H9 (cell line): ENCODE measurements around the gene COG3. TPM values are rescaled to one million over a fixed set of nuclear protein-coding genes. Genes with fewer than 3 reads are reported as not detected.

Experiments used
- DNase-seq: peaks from one replicate; pipeline ENCODE4 v3.0.0-alpha.2; 2017
- H2AFZ ChIP-seq: one replicate; pipeline ENCODE4 v1.6.1; 2013; ENCODE audit warnings: mild to moderate bottlenecking, low read length, control low read depth, moderate library complexity
- H2AK5ac ChIP-seq: 2 replicates; pipeline ENCODE4 v1.6.1; 2013; ENCODE audit warnings: low read length, control low read depth, mixed read lengths; ENCODE audit not compliant: insufficient read length
- H2BK120ac ChIP-seq: one replicate; pipeline ENCODE4 v1.6.1; 2013; ENCODE audit warnings: low read depth, mild to moderate bottlenecking, low read length, control low read depth, inconsistent platforms; ENCODE audit not compliant: poor library complexity, severe bottlenecking
- H2BK12ac ChIP-seq: 2 replicates; pipeline ENCODE4 v1.6.1; 2013; ENCODE audit warnings: low read length, control low read depth, mixed read lengths, low read depth; ENCODE audit not compliant: insufficient read length
- H2BK15ac ChIP-seq: 2 replicates; pipeline ENCODE4 v1.6.1; 2013; ENCODE audit warnings: low read depth, low read length, control low read depth
- H2BK20ac ChIP-seq: one replicate; pipeline ENCODE4 v1.6.1; 2013; ENCODE audit warnings: low read depth, mild to moderate bottlenecking, low read length, control low read depth, inconsistent platforms; ENCODE audit not compliant: poor library complexity, severe bottlenecking
- H2BK5ac ChIP-seq: 2 replicates; pipeline ENCODE4 v1.6.1; 2013; ENCODE audit warnings: low read length, control low read depth, mixed read lengths; ENCODE audit not compliant: insufficient read length
- H3K14ac ChIP-seq: 2 replicates; pipeline ENCODE4 v1.6.1; 2013; ENCODE audit warnings: low read length, control low read depth; ENCODE audit not compliant: insufficient read depth
- H3K18ac ChIP-seq: 2 replicates; pipeline ENCODE4 v1.6.1; 2013; ENCODE audit warnings: low read depth, mild to moderate bottlenecking, mixed read lengths, low read length, control low read depth; ENCODE audit not compliant: insufficient read length
- H3K23ac ChIP-seq: 2 replicates; pipeline ENCODE4 v1.6.1; 2013; ENCODE audit warnings: low read length, control low read depth, mixed read lengths, low read depth; ENCODE audit not compliant: insufficient read length
- H3K23me2 ChIP-seq: 2 replicates; pipeline ENCODE4 v1.6.1; 2013; ENCODE audit warnings: low read depth, mild to moderate bottlenecking, mixed read lengths, low read length, control low read depth; ENCODE audit not compliant: insufficient read length, poor library complexity, severe bottlenecking
- H3K27ac ChIP-seq: 2 replicates; pipeline ENCODE4 v1.5.1; 2013; ENCODE audit warnings: low read length, control low read depth, mixed read lengths, low read depth; ENCODE audit not compliant: insufficient read length
- H3K27me3 ChIP-seq: 2 replicates; pipeline ENCODE4 v1.6.1; 2013; ENCODE audit warnings: low read length, control low read depth, inconsistent platforms; ENCODE audit not compliant: insufficient read depth
- H3K4ac ChIP-seq: 2 replicates; pipeline ENCODE4 v1.6.1; 2013; ENCODE audit warnings: low read depth, mild to moderate bottlenecking, control low read depth, inconsistent platforms, low read length, moderate library complexity
- H3K4me1 ChIP-seq: 2 replicates; pipeline ENCODE4 v1.6.1; 2013; ENCODE audit warnings: low read length, control low read depth, inconsistent platforms; ENCODE audit not compliant: insufficient read depth
- H3K4me2 ChIP-seq: 2 replicates; pipeline ENCODE4 v1.6.1; 2013; ENCODE audit warnings: low read length, control low read depth, mixed read lengths; ENCODE audit not compliant: insufficient read length, insufficient read depth
- H3K56ac ChIP-seq: 2 replicates; pipeline ENCODE4 v1.6.1; 2013; ENCODE audit warnings: low read depth, mild to moderate bottlenecking, mixed read lengths, low read length, control low read depth; ENCODE audit not compliant: insufficient read length
- H3K79me1 ChIP-seq: 2 replicates; pipeline ENCODE4 v1.6.1; 2013; ENCODE audit warnings: low read depth, mild to moderate bottlenecking, moderate library complexity, low read length, control low read depth, inconsistent platforms; ENCODE audit not compliant: insufficient read depth, poor library complexity, severe bottlenecking
- H3K79me2 ChIP-seq: 2 replicates; pipeline ENCODE4 v1.6.1; 2013; ENCODE audit warnings: low read length, control low read depth, inconsistent platforms; ENCODE audit not compliant: insufficient read depth
- H3K9ac ChIP-seq: 2 replicates; pipeline ENCODE4 v1.6.1; 2013; ENCODE audit warnings: low read length, control low read depth, mixed read lengths; ENCODE audit not compliant: insufficient read length; ENCODE audit errors: extremely low read depth
- H3K9me3 ChIP-seq: one replicate; pipeline ENCODE4 v1.6.1; 2013; ENCODE audit warnings: low read depth, low read length, inconsistent platforms; ENCODE audit not compliant: control insufficient read depth
- H3T11ph ChIP-seq: one replicate; pipeline ENCODE4 v1.6.1; 2013; ENCODE audit warnings: mild to moderate bottlenecking, low read length, control low read depth, inconsistent platforms
- H4K20me1 ChIP-seq: one replicate; pipeline ENCODE4 v1.6.1; 2013; ENCODE audit not compliant: control insufficient read depth, insufficient read length, insufficient read depth
- H4K5ac ChIP-seq: 2 replicates; pipeline ENCODE4 v1.6.1; 2013; ENCODE audit warnings: low read depth, mild to moderate bottlenecking, mixed read lengths, low read length, control low read depth; ENCODE audit not compliant: insufficient read length
- H4K8ac ChIP-seq: replicated peaks from 2 replicates; pipeline ENCODE4 v1.6.1; 2013; ENCODE audit warnings: low read length, control low read depth, mixed read lengths, low read depth; ENCODE audit not compliant: insufficient read length
- H4K91ac ChIP-seq: 2 replicates; pipeline ENCODE4 v1.6.1; 2013; ENCODE audit warnings: low read depth, mild to moderate bottlenecking, moderate library complexity, mixed read lengths, low read length, control low read depth; ENCODE audit not compliant: insufficient read length
- H3K27ac Mint-ChIP-seq, 3 experiments: 2 replicates in 2 of 3; 3 replicates in 1 of 3; pipeline ENCODE4 v1.8.0; 2020 to 2021; ENCODE audit warnings: mixed read lengths in 3 of 3, mild to moderate bottlenecking in 1 of 3, moderate library complexity in 1 of 3
- H3K27me3 Mint-ChIP-seq: 2 replicates; pipeline ENCODE4 v1.8.0; 2021; ENCODE audit warnings: low read depth, mild to moderate bottlenecking, moderate library complexity, mixed read lengths
- H3K36me3 Mint-ChIP-seq, 3 experiments: 2 replicates in 2 of 3; 3 replicates in 1 of 3; pipeline ENCODE4 v1.8.0; 2020 to 2021; ENCODE audit warnings: low read depth in 3 of 3, mixed read lengths in 3 of 3; ENCODE audit not compliant: insufficient read depth in 1 of 3
- H3K4me1 Mint-ChIP-seq, 2 experiments: 2 replicates each; pipeline ENCODE4 v1.8.0; 2020; ENCODE audit warnings: mixed read lengths in 2 of 2
- H3K4me3 Mint-ChIP-seq, 2 experiments: 2 replicates in 1 of 2; 3 replicates in 1 of 2; pipeline ENCODE4 v1.8.0; 2020 to 2021; ENCODE audit warnings: mild to moderate bottlenecking in 2 of 2, mixed read lengths in 2 of 2, moderate library complexity in 1 of 2
- H3K9me3 Mint-ChIP-seq, 2 experiments: 2 replicates in 1 of 2; 3 replicates in 1 of 2; pipeline ENCODE4 v1.8.0; 2020; ENCODE audit warnings: mild to moderate bottlenecking in 2 of 2, mixed read lengths in 2 of 2, moderate library complexity in 1 of 2
- CTCF ChIP-seq: fragments of 200-600 bp; sonication (generic); conservative IDR thresholded peaks from 3 replicates; pipeline ENCODE4 v1.8.0; 2021; ENCODE audit warnings: antibody characterized with exemption, mild to moderate bottlenecking
- WGBS: extraction: QIAGEN DNeasy Blood & Tissue Kit; methylation state at CpG from one replicate; pipeline ENCODE4 v1.1.7; 2013; ENCODE audit warnings: missing lambda C conversion rate, low lambda C conversion rate, mixed read lengths; ENCODE audit not compliant: insufficient read length; ENCODE audit errors: extremely low coverage; 5-methylcytosine and 5-hydroxymethylcytosine counted together
- total RNA-seq: library from RNA; stranded (reverse); gene quantifications from 2 replicates; pipeline ENCODE4 v1.2.1, GENCODE V29; 2021

Gene COG3
- total RNA-seq, 1 experiment from 2014 or later: 16.5 TPM

GRCh38 chr13:45454204-45454603 lies 10.5 kb upstream of the COG3 start:
- Mint-ChIP-seq H3K9me3 (peaks cover 7 to 9% of the 10 kb centered on the region in 2 experiments), H3K36me3 (peaks cover 0 to 4% (median 0%) of the 10 kb centered on the region in 3 experiments; a peak in 2 of 7 replicates)

More at GRCh38 chr13:45454204-45454603, 10.5 kb upstream of the COG3 start:
- Histone ChIP-seq H3K4ac (no peak overlapping the region), H4K20me1 (no peaks in the 10 kb centered on the region), H3K79me2 (no peaks in the 10 kb centered on the region), H3K4me2 (no peak overlapping the region), H4K91ac (no peak overlapping the region), H2BK15ac (no peak overlapping the region), H2AFZ (no peak overlapping the region), H3K9ac (no peak overlapping the region), H3K27me3 (no peaks in the 10 kb centered on the region), H3K14ac (no peak overlapping the region), H2BK20ac (no peak overlapping the region), H3K4me1 (no peaks in the 10 kb centered on the region), H3K79me1 (no peaks in the 10 kb centered on the region), H2AK5ac (no peak overlapping the region), H4K5ac (no peak overlapping the region), H3K23ac (no peak overlapping the region), H2BK5ac (no peak overlapping the region), H3K27ac (no peak overlapping the region), H3K9me3 (no peaks in the 10 kb centered on the region), H2BK12ac (no peak overlapping the region), H3K56ac (no peak overlapping the region), H4K8ac (no peak overlapping the region), H3K18ac (no peak overlapping the region), H2BK120ac (no peak overlapping the region), H3T11ph (no peak overlapping the region), H3K23me2 (no peaks in the 10 kb centered on the region)
- DNase-seq: no peak
- peaks cover 10 to 13% of the 10 kb centered on the region in 2 experiments for H3K4me1 Mint-ChIP-seq
- H3K4me3 Mint-ChIP-seq: no peak overlapping the region
- no peak for TF ChIP-seq CTCF
- no CpG with 5 or more reads among the region's 7 CpGs for WGBS
- peaks cover 12% of the 10 kb centered on the region for H3K27me3 Mint-ChIP-seq
- no peak overlapping the region for H3K27ac Mint-ChIP-seq
